Upper lobe of left lung (tissue), 6 donors: ENCODE measurements around the gene SCUBE2. TPM values are rescaled to one million over a fixed set of nuclear protein-coding genes. Genes with fewer than 3 reads are reported as not detected.

Source experiments
- ATAC-seq, 2 donors: fragments of 200-7000 bp; cut with Tn5 transposase; one replicate each; pipeline ENCODE4 v1.9.1; 2022; ENCODE audit warnings: mild to moderate bottlenecking in 2 of 2, moderate library complexity in 2 of 2; ENCODE audit not compliant: low FRiP score in 2 of 2
- DNase-seq, 2 donors: peaks; one replicate each; pipeline ENCODE4 v3.0.0-alpha.2; 2019 to 2020
- H3K27ac ChIP-seq, 4 donors: fragments of 200-600 bp; sonication (generic); one replicate each; pipeline ENCODE4 v1.5.1; 2016 to 2019
- H3K27me3 ChIP-seq, 4 donors: fragments of 200-600 bp; sonication (generic); one replicate each; pipeline ENCODE4 v1.5.1; 2017 to 2019
- H3K36me3 ChIP-seq, 4 donors: fragments of 200-600 bp; sonication (generic); one replicate each; pipeline ENCODE4 v1.5.1; 2016 to 2019
- H3K4me1 ChIP-seq, 4 donors: fragments of 200-600 bp; sonication (generic); one replicate each; pipeline ENCODE4 v1.5.1; 2018 to 2019
- H3K4me3 ChIP-seq, 4 donors: fragments of 200-600 bp; sonication (generic); one replicate each; pipeline ENCODE4 v1.5.1; 2017 to 2019; ENCODE audit warnings: mild to moderate bottlenecking in 2 of 4, moderate library complexity in 1 of 4
- H3K9me3 ChIP-seq, 4 donors: fragments of 200-600 bp; sonication (generic); one replicate each; pipeline ENCODE4 v1.5.1; 2018 to 2019
- CTCF ChIP-seq, 6 experiments: fragments of 450-650 bp in 4 of 6; fragments of 200-600 bp in 2 of 6; sonication (generic) in 2 of 6; IDR thresholded peaks; one replicate each; pipeline ENCODE4 v1.5.1; 2016 to 2019; ENCODE audit warnings: antibody characterized with exemption in 6 of 6
- EP300 ChIP-seq, 4 donors: sonication (generic); formaldehyde crosslinking; IDR thresholded peaks; one replicate each; pipeline ENCODE4 v1.5.1; 2017; ENCODE audit warnings: antibody characterized with exemption in 4 of 4, control low read depth in 2 of 4
- POLR2A ChIP-seq, 4 donors: fragments of 450-650 bp; IDR thresholded peaks; one replicate each; pipeline ENCODE4 v1.5.1; 2016 to 2017; ENCODE audit warnings: antibody characterized with exemption in 4 of 4, mild to moderate bottlenecking in 2 of 4
- POLR2AphosphoS5 ChIP-seq, 2 donors: sonication (generic); formaldehyde crosslinking; IDR thresholded peaks; one replicate each; pipeline ENCODE4 v1.5.1; 2017; ENCODE audit warnings: antibody characterized with exemption in 2 of 2
- WGBS, 2 donors: methylation state at CpG; one replicate each; pipeline ENCODE4 v1.1.5; 2017 to 2018; 5-methylcytosine and 5-hydroxymethylcytosine counted together
- total RNA-seq, 6 donors: library from RNA; depleted of rRNA in 4 of 6; stranded (reverse); fragments of >200 nt in 4 of 6; gene quantifications; one replicate each; pipeline versions ENCODE4 v1.1.0 to v1.2.1, GENCODE V29; 2016 to 2021
- donor health status: DM: no; HTN: no; CAD: no; lungs with moderate emphysema.
- donor health status: DM: no; HTN: yes; CAD: no; lungs with severe emphysema.

SCUBE2 gene
- total RNA-seq, 6 donors from 2014 or later = 2.2 to 8.4 (median 4.4) TPM

DNA sequence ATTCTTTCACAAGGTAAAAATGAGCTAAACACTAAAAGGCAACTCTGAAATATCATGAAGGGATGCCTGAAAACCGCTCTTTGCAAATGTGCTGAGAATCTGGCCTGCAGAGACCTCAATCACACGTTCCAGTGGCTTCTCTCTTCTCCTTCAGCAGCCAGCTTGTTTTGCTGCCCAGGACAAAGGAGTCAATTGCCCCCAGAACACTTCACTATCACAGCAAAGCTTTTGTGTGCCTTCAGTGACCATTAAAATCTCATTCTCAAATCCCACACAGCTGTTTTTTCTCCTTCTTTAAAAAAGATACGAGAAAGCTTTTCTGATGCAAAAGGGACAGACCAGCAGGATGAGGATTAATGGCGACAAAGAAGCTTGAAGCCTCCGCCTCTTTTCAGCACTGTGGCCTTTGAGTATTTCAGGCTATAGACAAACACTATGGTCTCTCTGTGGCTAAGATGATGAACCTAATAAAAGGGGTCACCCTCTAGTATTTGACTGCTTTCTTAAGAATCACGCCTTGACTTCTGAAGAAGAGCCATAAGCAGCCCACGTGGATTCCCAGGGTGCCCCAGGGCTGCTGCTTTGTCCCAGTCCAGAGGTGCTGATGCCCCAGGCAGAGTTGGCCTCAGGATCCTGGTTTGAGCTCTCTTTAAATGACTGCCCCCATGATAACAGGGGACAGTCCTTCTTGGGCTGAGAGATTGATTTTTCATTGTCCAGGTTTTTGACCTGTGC lies 54.2 kb downstream of the SCUBE2 start:
- ATAC-seq = no peak
- no peaks in the 10 kb centered on the region for H3K27me3 ChIP-seq
- no peak overlapping the region for H3K4me3 ChIP-seq
- H3K36me3 ChIP-seq = no peaks in the 10 kb centered on the region
- WGBS, 2 donors = 72 to 84% methylated on average over 7 of the region's 7 CpGs
- no peak overlapping the region for H3K27ac ChIP-seq
- TF ChIP-seq CTCF (IDR thresholded peaks at IDR 0.05) = no peak
- peaks cover 0 to 10% (median 3%) of the 10 kb centered on the region in 4 donors for H3K4me1 ChIP-seq
- H3K9me3 ChIP-seq = no peaks in the 10 kb centered on the region
- DNase-seq = no peak

GRCh38 chr11:9030601-9031000 lies 60.8 kb downstream of the SCUBE2 start:
- Histone ChIP-seq H3K4me1 (peaks cover 0 to 5% (median 0%) of the 10 kb centered on the region in 4 donors), H3K27me3 (no peaks in the 10 kb centered on the region), H3K36me3 (no peaks in the 10 kb centered on the region), H3K4me3 (no peak overlapping the region), H3K9me3 (no peaks in the 10 kb centered on the region), H3K27ac (no peak overlapping the region)
- peak in 1 of 2 donors; percentile 31 for ATAC-seq
- no peak for DNase-seq
- WGBS, 2 donors = 43 to 50% methylated on average over 3 to 5 of the region's 5 CpGs
- TF ChIP-seq CTCF (IDR thresholded peaks at IDR 0.05) (no peak), EP300 (IDR thresholded peaks at IDR 0.05) (no peak), POLR2A (IDR thresholded peaks at IDR 0.05) (no peak), POLR2AphosphoS5 (IDR thresholded peaks at IDR 0.05) (no peak)

DNA sequence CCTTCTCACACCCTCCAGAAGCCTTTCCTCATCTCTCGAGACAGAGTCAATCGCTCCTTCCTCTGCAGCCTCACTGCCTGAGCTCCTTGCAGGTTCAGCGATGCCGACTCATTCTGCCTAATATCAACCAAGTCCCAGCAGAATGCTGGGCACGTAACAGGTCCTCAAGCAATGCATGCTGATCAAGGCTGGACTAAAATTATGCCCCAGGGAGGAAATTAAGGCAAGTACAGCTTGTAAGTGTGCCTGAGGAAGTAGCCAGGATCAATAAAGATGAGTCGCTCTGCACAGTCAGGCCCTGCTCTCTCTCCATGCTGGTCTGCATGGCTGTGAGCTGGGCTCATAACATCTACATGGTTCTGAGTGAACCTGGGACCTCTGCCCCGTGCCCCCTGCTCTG lies 62.0 kb downstream of the SCUBE2 start:
- TF ChIP-seq POLR2AphosphoS5 (IDR thresholded peaks at IDR 0.05) (no peak), POLR2A (IDR thresholded peaks at IDR 0.05) (no peak), EP300 (IDR thresholded peaks at IDR 0.05) (no peak), CTCF (IDR thresholded peaks at IDR 0.05) (no peak)
- no peaks in the 10 kb centered on the region for H3K27me3 ChIP-seq
- no peak for ATAC-seq
- H3K4me1 ChIP-seq = peaks cover 0 to 5% (median 0%) of the 10 kb centered on the region in 4 donors
- DNase-seq = no peak
- no peaks in the 10 kb centered on the region for H3K36me3 ChIP-seq
- H3K27ac ChIP-seq = no peak overlapping the region
- no peak overlapping the region for H3K4me3 ChIP-seq
- WGBS, 2 donors = 93 to 94% methylated on average over 7 of the region's 7 CpGs
- no peaks in the 10 kb centered on the region for H3K9me3 ChIP-seq

DNA sequence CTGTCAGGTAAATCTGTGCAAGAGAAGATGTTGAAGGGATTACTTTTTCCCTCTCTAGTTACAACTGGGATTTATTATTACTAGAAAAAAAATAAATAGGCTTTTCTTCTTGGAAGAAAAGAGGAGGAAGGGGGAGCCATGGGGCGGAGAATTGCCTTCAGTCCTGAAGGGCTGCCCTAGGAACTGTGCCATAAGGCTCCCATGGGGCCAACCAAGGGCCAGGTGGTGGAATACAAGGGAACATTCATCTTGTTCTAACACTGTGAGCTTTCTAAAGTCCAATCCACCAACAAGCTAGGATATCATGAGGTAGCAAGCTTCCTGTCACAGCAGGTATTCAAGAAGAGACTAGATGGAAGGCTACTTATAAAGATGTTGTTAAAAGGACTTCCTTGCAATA lies 62.8 kb downstream of the SCUBE2 start:
- DNase-seq = no peak
- Histone ChIP-seq H3K27me3 (no peaks in the 10 kb centered on the region), H3K4me1 (peaks cover 0 to 5% (median 0%) of the 10 kb centered on the region in 4 donors), H3K36me3 (no peaks in the 10 kb centered on the region), H3K27ac (no peak overlapping the region), H3K9me3 (no peaks in the 10 kb centered on the region), H3K4me3 (no peak overlapping the region)
- 89 to 100% methylated on average over 1 of the region's 1 CpG for WGBS, 2 donors
- TF ChIP-seq POLR2A (IDR thresholded peaks at IDR 0.05) (no peak), EP300 (IDR thresholded peaks at IDR 0.05) (no peak), CTCF (IDR thresholded peaks at IDR 0.05) (no peak), POLR2AphosphoS5 (IDR thresholded peaks at IDR 0.05) (no peak)
- ATAC-seq = no peak
